H1 (cell line): ENCODE data around the gene SGCE. TPM values are rescaled to one million over a fixed set of nuclear protein-coding genes. Genes with fewer than 3 reads are reported as not detected.

Experiments used
- CTCF ChIA-PET: fragments of 300-600 bp; sonication (Branson Sonifier 250); formaldehyde crosslinking; loops from one replicate; lab custom pipeline; 2021; ENCODE audit not compliant: partially characterized antibody; lab: Charles Lee
- POLR2A ChIA-PET: fragments of 300-600 bp; sonication (Branson Sonifier 250); formaldehyde crosslinking; loops from one replicate; lab custom pipeline; 2021; ENCODE audit warnings: inconsistent platforms; ENCODE audit not compliant: partially characterized antibody; lab: Charles Lee
- DNase-seq, 2 experiments: peaks; one replicate each; pipeline versions ENCODE4 v3.0.0 to v3.0.0-alpha.2; 2010 to 2022; ENCODE audit warnings: low spot score in 2 of 2, low read depth in 1 of 2, mixed read lengths in 1 of 2
- FAIRE-seq: peaks from 2 replicates; lab custom pipeline; 2011; peaks lifted over from hg19 to GRCh38; lab: Jason Lieb, UNC
- H2AFZ ChIP-seq: 2 replicates; pipeline ENCODE4 v1.8.1; 2012; ENCODE audit warnings: low read length, inconsistent platforms
- H2AK5ac ChIP-seq: 2 replicates; pipeline ENCODE4 v1.6.1; 2013; ENCODE audit warnings: low read depth, low read length
- H2BK120ac ChIP-seq: replicated peaks from 2 replicates; pipeline ENCODE3; 2013; ENCODE audit warnings: low read depth, low read length, inconsistent platforms
- H2BK12ac ChIP-seq: 2 replicates; pipeline ENCODE4 v1.6.1; 2013; ENCODE audit warnings: low read depth, low read length
- H2BK15ac ChIP-seq: 2 replicates; pipeline ENCODE4 v1.6.1; 2013; ENCODE audit warnings: low read length
- H2BK20ac ChIP-seq: 2 replicates; pipeline ENCODE4 v1.6.1; 2013; ENCODE audit warnings: low read length
- H2BK5ac ChIP-seq: 2 replicates; pipeline ENCODE4 v1.6.1; 2013; ENCODE audit warnings: low read depth, low read length
- H3K14ac ChIP-seq: 2 replicates; pipeline ENCODE4 v1.6.1; 2013; ENCODE audit warnings: inconsistent platforms; ENCODE audit not compliant: insufficient read length
- H3K18ac ChIP-seq: 2 replicates; pipeline ENCODE4 v1.6.1; 2013; ENCODE audit warnings: low read length; ENCODE audit errors: extremely low read depth
- H3K23ac ChIP-seq: 2 replicates; pipeline ENCODE4 v1.6.1; 2013; ENCODE audit warnings: inconsistent platforms; ENCODE audit not compliant: insufficient read length
- H3K23me2 ChIP-seq: 2 replicates; pipeline ENCODE4 v1.6.1; 2013; ENCODE audit warnings: low read depth, low read length
- H3K27ac ChIP-seq: 2 replicates; pipeline ENCODE4 v1.6.1; 2011; ENCODE audit warnings: low read depth, low read length, inconsistent platforms
- H3K27me3 ChIP-seq, 4 experiments: replicated peaks in 1 of 4; 1 replicate in 1 of 4; 2 replicates in 3 of 4; pipeline versions ENCODE4 v1.6.1 to v1.8.1; 2011 to 2013; ENCODE audit warnings: low read length in 3 of 4, mild to moderate bottlenecking in 3 of 4, inconsistent platforms in 2 of 4, mixed read lengths in 2 of 4, moderate library complexity in 1 of 4; ENCODE audit not compliant: control insufficient read depth in 3 of 4, insufficient read depth in 3 of 4; ENCODE audit errors: extremely low read depth in 1 of 4
- H3K36me3 ChIP-seq, 4 experiments: 2 replicates each; pipeline versions ENCODE4 v1.6.1 to v1.8.1; 2011 to 2013; ENCODE audit warnings: mild to moderate bottlenecking in 4 of 4, low read length in 3 of 4, moderate library complexity in 2 of 4, control low read depth in 1 of 4, inconsistent platforms in 1 of 4; ENCODE audit not compliant: insufficient read depth in 4 of 4, control insufficient read depth in 2 of 4
- H3K4ac ChIP-seq: replicated peaks from 2 replicates; pipeline ENCODE3; 2013; ENCODE audit warnings: low read length, low read depth, mixed read lengths, inconsistent platforms; ENCODE audit not compliant: insufficient read length
- H3K4me1 ChIP-seq, 4 experiments: replicated peaks in 1 of 4; 1 replicate in 1 of 4; 2 replicates in 3 of 4; pipeline versions ENCODE4 v1.6.1 to v1.8.1; 2011 to 2013; ENCODE audit warnings: low read length in 3 of 4, inconsistent platforms in 2 of 4, mixed read lengths in 1 of 4; ENCODE audit not compliant: insufficient read depth in 4 of 4, control insufficient read depth in 3 of 4
- H3K4me2 ChIP-seq, 2 experiments: 2 replicates each; pipeline versions ENCODE4 v1.6.1 to v1.8.1; 2011 to 2013; ENCODE audit warnings: low read depth in 2 of 2, low read length in 2 of 2, control low read depth in 1 of 2, inconsistent platforms in 1 of 2, mild to moderate bottlenecking in 1 of 2; ENCODE audit not compliant: insufficient read depth in 1 of 2
- H3K4me3 ChIP-seq, 4 experiments: fragments of 200-600, 300-600 bp in 1 of 4; sonication (generic), shearing (Covaris generic), sonication (Bioruptor Twin) in 1 of 4; 2 replicates each; pipeline versions ENCODE4 v1.5.1 to v1.8.1; 2011 to 2016; ENCODE audit warnings: low read length in 4 of 4, low read depth in 3 of 4, control low read depth in 2 of 4, inconsistent platforms in 2 of 4, mild to moderate bottlenecking in 2 of 4, mixed read lengths in 1 of 4, moderate library complexity in 1 of 4; ENCODE audit not compliant: insufficient read depth in 2 of 4; ENCODE audit errors: extremely low read depth in 1 of 4
- H3K56ac ChIP-seq: replicated peaks from 2 replicates; pipeline ENCODE3; 2013; ENCODE audit warnings: low read depth, mild to moderate bottlenecking, mixed read lengths, low read length, inconsistent platforms; ENCODE audit not compliant: insufficient read length
- H3K79me1 ChIP-seq: 2 replicates; pipeline ENCODE4 v1.6.1; 2013; ENCODE audit warnings: low read depth, low read length, control low read depth
- H3K79me2 ChIP-seq, 2 experiments: 2 replicates each; pipeline versions ENCODE4 v1.6.1 to v1.8.1; 2012 to 2013; ENCODE audit warnings: low read length in 2 of 2, mild to moderate bottlenecking in 2 of 2, inconsistent platforms in 1 of 2; ENCODE audit not compliant: insufficient read depth in 2 of 2, control insufficient read depth in 1 of 2
- H3K9ac ChIP-seq, 4 experiments: replicated peaks in 1 of 4; 1 replicate in 1 of 4; 2 replicates in 3 of 4; pipeline versions ENCODE4 v1.6.1 to v1.8.1; 2011 to 2013; ENCODE audit warnings: low read depth in 3 of 4, low read length in 3 of 4, control low read depth in 2 of 4, mild to moderate bottlenecking in 2 of 4, moderate library complexity in 2 of 4, inconsistent platforms in 1 of 4; ENCODE audit errors: extremely low read depth in 1 of 4
- H3K9me3 ChIP-seq, 2 experiments: 2 replicates each; pipeline versions ENCODE4 v1.6.1 to v1.8.1; 2012 to 2013; ENCODE audit warnings: mild to moderate bottlenecking in 2 of 2, moderate library complexity in 2 of 2, control low read depth in 1 of 2, inconsistent platforms in 1 of 2, low read depth in 1 of 2, low read length in 1 of 2, mixed read lengths in 1 of 2; ENCODE audit not compliant: insufficient read depth in 2 of 2
- H4K20me1 ChIP-seq, 2 experiments: replicated peaks in 1 of 2; 2 replicates each; pipeline versions ENCODE3 to v1.8.1; 2011 to 2013; ENCODE audit warnings: inconsistent platforms in 2 of 2, low read length in 2 of 2, mild to moderate bottlenecking in 1 of 2; ENCODE audit not compliant: insufficient read depth in 2 of 2, control insufficient read depth in 1 of 2
- H4K5ac ChIP-seq: 2 replicates; pipeline ENCODE4 v1.6.1; 2013; ENCODE audit warnings: low read length, low read depth, mixed read lengths, inconsistent platforms; ENCODE audit not compliant: insufficient read length
- H4K8ac ChIP-seq: 2 replicates; pipeline ENCODE4 v1.8.0; 2013; ENCODE audit warnings: mild to moderate bottlenecking, moderate library complexity, low read length, inconsistent platforms; ENCODE audit not compliant: insufficient read depth; ENCODE audit errors: extremely low read depth
- H4K91ac ChIP-seq: replicated peaks from 2 replicates; pipeline ENCODE3; 2013; ENCODE audit warnings: low read length, mixed read lengths, inconsistent platforms; ENCODE audit not compliant: insufficient read length
- WGBS, 2 experiments: shearing (Covaris generic) in 1 of 2; methylation state at CpG; one replicate each; pipeline versions ENCODE4 v1.1.6 to v1.1.7; 2013 to 2015; ENCODE audit warnings: low lambda C conversion rate in 2 of 2, mixed read lengths in 2 of 2, inconsistent platforms in 1 of 2, low coverage in 1 of 2, missing lambda C conversion rate in 1 of 2; ENCODE audit not compliant: insufficient replicate concordance in 2 of 2, insufficient coverage in 1 of 2, insufficient read length in 1 of 2; ENCODE audit errors: extremely low coverage in 1 of 2, missing lambda C conversion rate in 1 of 2; 5-methylcytosine and 5-hydroxymethylcytosine counted together
- polyA plus RNA-seq, 7 experiments: library from polyadenylated mRNA; depleted of rRNA in 3 of 7; stranded (reverse) in 5 of 7; unstranded in 2 of 7; fragments of >200 nt in 5 of 7; fragments of 200-250 nt in 2 of 7; gene quantifications; 1 replicate in 5 of 7; 2 replicates in 1 of 7; 4 replicates in 1 of 7; pipeline versions ENCODE4 v1.2.1 to v1.2.3, GENCODE V29; 2011 to 2013; ENCODE audit warnings: missing spikeins in 2 of 7, mixed read lengths in 2 of 7
- total RNA-seq: library from RNA; stranded (reverse); fragmentation: NEBNext Ultra II Directional; extraction: Animal tissue kit (Norgen Biotek cat#: 25700); gene quantifications from 2 replicates; pipeline ENCODE4 v1.2.1, GENCODE V29; 2021

The SGCE gene
- total and polyA plus RNA-seq, 2 of the 8 experiments (the other 6 are each of a cell fraction or from before 2014, with no cell fraction given): 12.8 to 25.0 TPM

GRCh38 chr7:94633014-94633341 lies 23.0 kb downstream of the SGCE start:
- no peak overlapping the region for H3K9ac ChIP-seq
- 92% methylated on average over 4 of the region's 4 CpGs; no CpG with 5 or more reads in 1 of the 2 experiments for WGBS, 2 experiments
- H4K8ac ChIP-seq: no peak overlapping the region
- no peak overlapping the region for H3K18ac ChIP-seq
- no peak overlapping the region for H3K56ac ChIP-seq
- H2BK5ac ChIP-seq: no peak overlapping the region
- FAIRE-seq (no peak), DNase-seq (no peak)
- no peak overlapping the region for H3K14ac ChIP-seq
- no peak overlapping the region for H3K4me2 ChIP-seq
- H3K27me3 ChIP-seq: no peaks in the 10 kb centered on the region
- no peak overlapping the region for H3K4me3 ChIP-seq
- no peak overlapping the region for H4K91ac ChIP-seq
- no peaks in the 10 kb centered on the region for H3K36me3 ChIP-seq
- H3K79me1 ChIP-seq: no peaks in the 10 kb centered on the region
- H3K4ac ChIP-seq: no peak overlapping the region
- no peak overlapping the region for H2BK12ac ChIP-seq
- no peaks in the 10 kb centered on the region for H3K79me2 ChIP-seq
- no peak overlapping the region for H2AK5ac ChIP-seq
- H3K27ac ChIP-seq: no peak overlapping the region
- H3K23me2 ChIP-seq: no peaks in the 10 kb centered on the region
- no peak overlapping the region for H3K23ac ChIP-seq
- H4K5ac ChIP-seq: no peak overlapping the region
- H3K4me1 ChIP-seq: peaks cover 0 to 5% (median 1%) of the 10 kb centered on the region in 4 experiments; a peak in 2 of 7 replicates
- H2AFZ ChIP-seq: no peak overlapping the region
- no peak overlapping the region for H2BK20ac ChIP-seq
- H2BK120ac ChIP-seq: no peak overlapping the region
- CTCF ChIA-PET: interaction anchor here (0.7 to 2.4 kb wide), 6 partner anchors 9 to 614 kb away, joined by 3 to 6 read pairs (median 3); partner anchors contain the start of gene SGCE
- POLR2A ChIA-PET: interaction anchor here (1.1 kb wide), 1 partner anchor 24 kb away, joined by 3 read pairs; no protein-coding TSS in a partner anchor
- H2BK15ac ChIP-seq: no peak overlapping the region
- H4K20me1 ChIP-seq: peaks cover 0 to 2% of the 10 kb centered on the region in 2 experiments
- no peaks in the 10 kb centered on the region for H3K9me3 ChIP-seq
